Mesenchymal stem cell (in vitro differentiated cells and primary cell): Measurements from ENCODE around the gene ZDHHC18.
"Not testable (repeated sequence)": the region's sequence is repeated elsewhere in the genome, so short reads cannot be mapped to it uniquely, and the experiment has no call there.

Experiments
- DNase-seq: peaks from one replicate; pipeline ENCODE4 v3.0.0-alpha.2; 2013
- H2AFZ ChIP-seq: one replicate; pipeline ENCODE4 v1.6.1; 2013; ENCODE audit warnings: low read depth, mild to moderate bottlenecking, control low read depth, inconsistent platforms, low read length, moderate library complexity
- H2AK5ac ChIP-seq: 2 replicates; pipeline ENCODE4 v1.6.1; 2013; ENCODE audit warnings: low read length, moderate library complexity, mild to moderate bottlenecking, inconsistent platforms; ENCODE audit not compliant: severe bottlenecking
- H2BK120ac ChIP-seq: one replicate; pipeline ENCODE4 v1.6.1; 2013; ENCODE audit warnings: low read depth, mild to moderate bottlenecking, inconsistent platforms, low read length, moderate library complexity
- H2BK12ac ChIP-seq, 2 experiments: one replicate each; pipeline ENCODE4 v1.6.1; 2013; ENCODE audit warnings: inconsistent platforms in 2 of 2, low read length in 2 of 2, mild to moderate bottlenecking in 2 of 2, moderate library complexity in 2 of 2, control low read depth in 1 of 2
- H2BK15ac ChIP-seq: one replicate; pipeline ENCODE4 v1.6.1; 2013; ENCODE audit warnings: mild to moderate bottlenecking, low read depth, inconsistent platforms; ENCODE audit not compliant: poor library complexity, severe bottlenecking
- H2BK5ac ChIP-seq: 2 replicates; pipeline ENCODE4 v1.6.1; 2013; ENCODE audit warnings: low read depth, mild to moderate bottlenecking, low read length, control low read depth, inconsistent platforms; ENCODE audit not compliant: poor library complexity, severe bottlenecking
- H3K14ac ChIP-seq, 2 experiments: one replicate each; pipeline ENCODE4 v1.6.1; 2013; ENCODE audit warnings: inconsistent platforms in 2 of 2, low read length in 2 of 2, control low read depth in 1 of 2, mild to moderate bottlenecking in 1 of 2, moderate library complexity in 1 of 2
- H3K18ac ChIP-seq, 2 experiments: one replicate each; pipeline ENCODE4 v1.6.1; 2013; ENCODE audit warnings: inconsistent platforms in 2 of 2, low read length in 2 of 2, control low read depth in 1 of 2, low read depth in 1 of 2, mild to moderate bottlenecking in 1 of 2
- H3K23ac ChIP-seq, 2 experiments: one replicate each; pipeline ENCODE4 v1.6.1; 2013; ENCODE audit warnings: inconsistent platforms in 2 of 2, low read length in 2 of 2, mild to moderate bottlenecking in 2 of 2, moderate library complexity in 2 of 2, control low read depth in 1 of 2
- H3K27ac ChIP-seq: 2 replicates; pipeline ENCODE4 v1.5.1; 2013; ENCODE audit warnings: mild to moderate bottlenecking, moderate library complexity, low read length, control low read depth, inconsistent platforms; ENCODE audit not compliant: poor library complexity, severe bottlenecking
- H3K27me3 ChIP-seq, 2 experiments: 2 replicates each; pipeline versions ENCODE4 v1.6.1 to v1.7.0; 2013; ENCODE audit warnings: low read length in 2 of 2, mild to moderate bottlenecking in 2 of 2, moderate library complexity in 2 of 2, control low read depth in 1 of 2, inconsistent platforms in 1 of 2; ENCODE audit not compliant: control insufficient read depth in 1 of 2, insufficient read depth in 1 of 2
- H3K36me3 ChIP-seq, 2 experiments: 2 replicates each; pipeline versions ENCODE4 v1.6.1 to v1.7.0; 2013; ENCODE audit warnings: low read length in 2 of 2, control low read depth in 1 of 2, inconsistent platforms in 1 of 2, low read depth in 1 of 2, mild to moderate bottlenecking in 1 of 2; ENCODE audit not compliant: insufficient read depth in 2 of 2, control insufficient read depth in 1 of 2
- H3K4ac ChIP-seq, 2 experiments: one replicate each; pipeline ENCODE4 v1.6.1; 2013; ENCODE audit warnings: inconsistent platforms in 2 of 2, low read length in 2 of 2, mild to moderate bottlenecking in 2 of 2, moderate library complexity in 2 of 2, control low read depth in 1 of 2, low read depth in 1 of 2
- H3K4me1 ChIP-seq: 2 replicates; pipeline ENCODE4 v1.6.1; 2013; ENCODE audit warnings: low read depth, low read length, control low read depth; ENCODE audit not compliant: control insufficient read depth, insufficient read depth
- H3K4me2 ChIP-seq: 2 replicates; pipeline ENCODE4 v1.6.1; 2013; ENCODE audit warnings: low read length, mild to moderate bottlenecking, inconsistent platforms; ENCODE audit not compliant: poor library complexity, severe bottlenecking
- H3K4me3 ChIP-seq, 2 experiments: 2 replicates each; pipeline versions ENCODE4 v1.5.1 to v1.7.0; 2013; ENCODE audit warnings: low read length in 2 of 2, mild to moderate bottlenecking in 2 of 2, control low read depth in 1 of 2, low read depth in 1 of 2; ENCODE audit not compliant: insufficient read depth in 1 of 2
- H3K79me1 ChIP-seq: replicated peaks from 2 replicates; pipeline ENCODE4 v1.6.1; 2013; ENCODE audit warnings: mild to moderate bottlenecking, control low read depth, low read length, inconsistent platforms; ENCODE audit not compliant: poor library complexity, severe bottlenecking
- H3K9ac ChIP-seq: 2 replicates; pipeline ENCODE4 v1.7.0; 2013; ENCODE audit warnings: mild to moderate bottlenecking, low read length, moderate library complexity
- H3K9me3 ChIP-seq: 2 replicates; pipeline ENCODE4 v1.7.0; 2013; ENCODE audit warnings: mild to moderate bottlenecking, low read length; ENCODE audit not compliant: control insufficient read depth
- H4K8ac ChIP-seq: one replicate; pipeline ENCODE4 v1.6.1; 2013; ENCODE audit warnings: inconsistent platforms, mild to moderate bottlenecking, low read length, moderate library complexity
- H4K91ac ChIP-seq: one replicate; pipeline ENCODE4 v1.6.1; 2013; ENCODE audit warnings: mild to moderate bottlenecking, low read length, inconsistent platforms
- WGBS: methylation state at CpG from one replicate; pipeline ENCODE4 v1.1.7; 2013; ENCODE audit warnings: mixed read lengths; 5-methylcytosine and 5-hydroxymethylcytosine counted together

ZDHHC18 gene

GRCh38 chr1:26797627-26798026 lies 28.9 kb upstream of the ZDHHC18 start:
- no peak overlapping the region for H2AK5ac ChIP-seq

GRCh38 chr1:26799479-26800142 lies 26.9 kb upstream of the ZDHHC18 start:
- no peaks in the 10 kb centered on the region for H3K9me3 ChIP-seq
- H2BK15ac ChIP-seq, result no peak overlapping the region
- H4K91ac ChIP-seq, result no peak overlapping the region
- H3K9ac ChIP-seq, result peak overlapping the region; percentile 75
- no peak overlapping the region for H2AFZ ChIP-seq
- no peak overlapping the region for H2BK5ac ChIP-seq
- H3K79me1 ChIP-seq, result peaks cover 4% of the 10 kb centered on the region
- no peak overlapping the region for H3K4me2 ChIP-seq
- peaks cover 8 to 24% of the 10 kb centered on the region in 2 experiments for H3K36me3 ChIP-seq
- peak; percentile 78 for DNase-seq
- H2BK120ac ChIP-seq, result no peak overlapping the region
- no peak overlapping the region for H3K27ac ChIP-seq
- peak overlapping the region in 1 of 2 experiments; percentile 66 for H3K4me3 ChIP-seq
- peaks cover 7% of the 10 kb centered on the region for H3K4me1 ChIP-seq
- no peak overlapping the region for H3K14ac ChIP-seq
- H3K23ac ChIP-seq, result no peak overlapping the region
- no peak overlapping the region for H3K18ac ChIP-seq
- H3K4ac ChIP-seq, result peak overlapping the region in 1 of 2 experiments; percentile 17
- H2BK12ac ChIP-seq, result peak overlapping the region in 1 of 2 experiments; percentile 31
- 74% methylated on average over 5 of the region's 5 CpGs for WGBS
- no peaks in the 10 kb centered on the region for H3K27me3 ChIP-seq
- no peak overlapping the region for H2AK5ac ChIP-seq
- no peak overlapping the region for H4K8ac ChIP-seq

More at GRCh38 chr1:26797627-26798026, 28.9 kb upstream of the ZDHHC18 start:
- Histone ChIP-seq H3K4me3 (no peak overlapping the region), H3K4ac (no peak overlapping the region), H3K4me1 (peaks cover 7% of the 10 kb centered on the region), H4K8ac (no peak overlapping the region), H3K4me2 (no peak overlapping the region), H2AFZ (no peak overlapping the region), H3K79me1 (peaks cover 10% of the 10 kb centered on the region), H3K27me3 (no peaks in the 10 kb centered on the region), H2BK120ac (no peak overlapping the region), H4K91ac (no peak overlapping the region), H2BK15ac (no peak overlapping the region), H3K9me3 (no peaks in the 10 kb centered on the region), H3K18ac (no peak overlapping the region), H2BK12ac (no peak overlapping the region), H2BK5ac (no peak overlapping the region), H3K9ac (no peak overlapping the region), H3K36me3 (peaks cover 20 to 34% of the 10 kb centered on the region in 2 experiments), H3K23ac (no peak overlapping the region), H3K27ac (no peak overlapping the region), H3K14ac (no peak overlapping the region)
- 75% methylated on average over 2 of the region's 2 CpGs for WGBS
- DNase-seq, result no peak

- H2AFZ ChIP-seq, H2BK15ac ChIP-seq, H3K27ac ChIP-seq, H3K4me2 ChIP-seq, H2BK120ac ChIP-seq, H3K4me1 ChIP-seq, H2BK5ac ChIP-seq, H2AK5ac ChIP-seq, H3K14ac ChIP-seq, H3K79me1 ChIP-seq, H3K9ac ChIP-seq, H4K91ac ChIP-seq, H3K9me3 ChIP-seq, H3K27me3 ChIP-seq, H3K36me3 ChIP-seq, H3K18ac ChIP-seq, H3K4me3 ChIP-seq, DNase-seq, H2BK12ac ChIP-seq, H4K8ac ChIP-seq, H3K23ac ChIP-seq, H3K4ac ChIP-seq: not testable (repeated sequence)
- WGBS, result 100% methylated on average over 12 of the region's 36 CpGs
Measured at GRCh38 chr1:26803932-26804331, 22.6 kb upstream of the ZDHHC18 start.

GRCh38 chr1:26810105-26810504 lies 16.4 kb upstream of the ZDHHC18 start:
- H2BK120ac ChIP-seq, H2BK5ac ChIP-seq, H3K4me3 ChIP-seq, H3K23ac ChIP-seq, H3K4ac ChIP-seq, H3K36me3 ChIP-seq, H3K18ac ChIP-seq, H2AFZ ChIP-seq, H3K4me2 ChIP-seq, H3K27ac ChIP-seq, H3K4me1 ChIP-seq, H4K8ac ChIP-seq, H4K91ac ChIP-seq, H3K9ac ChIP-seq, H2BK15ac ChIP-seq, H3K79me1 ChIP-seq, H3K9me3 ChIP-seq, H3K14ac ChIP-seq, H2AK5ac ChIP-seq, H2BK12ac ChIP-seq, H3K27me3 ChIP-seq: not testable (repeated sequence)
- WGBS, result 66% methylated on average over 9 of the region's 11 CpGs
- peak; percentile 83 for DNase-seq
